ENCODE measurements around the gene RRP1B. TPM values are rescaled to one million over a fixed set of nuclear protein-coding genes. Genes with fewer than 3 reads are reported as not detected.

RRP1B gene
- total RNA-seq, 1 experiment from 2014 or later: 30.7 TPM

GRCh38 chr21:43718872-43719747 is 59.8 kb downstream of the RRP1B start, which contains the start of gene PDXK:
Gene PDXK, plus strand, starts transcription at chr21:43719129. Its CDS starts 166 bp downstream, at chr21:43719295.
- peak within 1 kb of the TSS; percentile 75 to 78 for H3K4me3 ChIP-seq (ENCODE audit: low read depth in 2 of 2, low read length in 2 of 2)
- peaks cover 3% of the 10 kb centered on the region; the same call in 1 of the 2 replicates for H3K36me3 ChIP-seq (ENCODE audit: control insufficient read depth, insufficient read depth, low read length)
- ChIA-PET POLR2A (no interaction called here), CTCF (no interaction called here)
- ATAC-seq (peak; percentile 89), DNase-seq (ENCODE audit: low read depth, low spot score) (no peak)
- no TSS peak for BruUV-seq (replicated peaks)
- H3K27ac ChIP-seq (ENCODE audit: low read length): peak within 1 kb of the TSS; percentile 79
- H3K9me3 ChIP-seq (ENCODE audit: control insufficient read depth, insufficient read depth, low read depth, low read length): no peaks in the 10 kb centered on the region
- intact Hi-C loops (cut with micrococcal nuclease; ENCODE audit: unreplicated experiment) (no loop called here), in situ Hi-C loops (cut with HindIII; ENCODE audit: low pct_unique_long_range_greater_than_20kb, low sequenced_read_pairs) (no loop called here)
- TF ChIP-seq SIN3A (IDR thresholded peaks at IDR 0.05; ENCODE audit: borderline replicate concordance, insufficient read depth, low read depth, low read length): 0 out of 2 replicates have a peak, but pooled peaks have one; percentile 35
- 0 out of 2 replicates have a peak, but pooled peaks have one; percentile 50 for TF ChIP-seq POLR2AphosphoS5 (IDR thresholded peaks at IDR 0.05; ENCODE audit: low read depth, low read length)
- TF ChIP-seq, protein P1, sequence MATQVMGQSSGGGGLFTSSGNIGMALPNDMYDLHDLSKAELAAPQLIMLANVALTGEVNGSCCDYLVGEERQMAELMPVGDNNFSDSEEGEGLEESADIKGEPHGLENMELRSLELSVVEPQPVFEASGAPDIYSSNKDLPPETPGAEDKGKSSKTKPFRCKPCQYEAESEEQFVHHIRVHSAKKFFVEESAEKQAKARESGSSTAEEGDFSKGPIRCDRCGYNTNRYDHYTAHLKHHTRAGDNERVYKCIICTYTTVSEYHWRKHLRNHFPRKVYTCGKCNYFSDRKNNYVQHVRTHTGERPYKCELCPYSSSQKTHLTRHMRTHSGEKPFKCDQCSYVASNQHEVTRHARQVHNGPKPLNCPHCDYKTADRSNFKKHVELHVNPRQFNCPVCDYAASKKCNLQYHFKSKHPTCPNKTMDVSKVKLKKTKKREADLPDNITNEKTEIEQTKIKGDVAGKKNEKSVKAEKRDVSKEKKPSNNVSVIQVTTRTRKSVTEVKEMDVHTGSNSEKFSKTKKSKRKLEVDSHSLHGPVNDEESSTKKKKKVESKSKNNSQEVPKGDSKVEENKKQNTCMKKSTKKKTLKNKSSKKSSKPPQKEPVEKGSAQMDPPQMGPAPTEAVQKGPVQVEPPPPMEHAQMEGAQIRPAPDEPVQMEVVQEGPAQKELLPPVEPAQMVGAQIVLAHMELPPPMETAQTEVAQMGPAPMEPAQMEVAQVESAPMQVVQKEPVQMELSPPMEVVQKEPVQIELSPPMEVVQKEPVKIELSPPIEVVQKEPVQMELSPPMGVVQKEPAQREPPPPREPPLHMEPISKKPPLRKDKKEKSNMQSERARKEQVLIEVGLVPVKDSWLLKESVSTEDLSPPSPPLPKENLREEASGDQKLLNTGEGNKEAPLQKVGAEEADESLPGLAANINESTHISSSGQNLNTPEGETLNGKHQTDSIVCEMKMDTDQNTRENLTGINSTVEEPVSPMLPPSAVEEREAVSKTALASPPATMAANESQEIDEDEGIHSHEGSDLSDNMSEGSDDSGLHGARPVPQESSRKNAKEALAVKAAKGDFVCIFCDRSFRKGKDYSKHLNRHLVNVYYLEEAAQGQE (IDR thresholded peaks at IDR 0.05; ENCODE audit: insufficient read depth in 1 of 2, low read depth in 2 of 2, low read length in 1 of 2): no peak
- TF ChIP-seq, protein P2, sequence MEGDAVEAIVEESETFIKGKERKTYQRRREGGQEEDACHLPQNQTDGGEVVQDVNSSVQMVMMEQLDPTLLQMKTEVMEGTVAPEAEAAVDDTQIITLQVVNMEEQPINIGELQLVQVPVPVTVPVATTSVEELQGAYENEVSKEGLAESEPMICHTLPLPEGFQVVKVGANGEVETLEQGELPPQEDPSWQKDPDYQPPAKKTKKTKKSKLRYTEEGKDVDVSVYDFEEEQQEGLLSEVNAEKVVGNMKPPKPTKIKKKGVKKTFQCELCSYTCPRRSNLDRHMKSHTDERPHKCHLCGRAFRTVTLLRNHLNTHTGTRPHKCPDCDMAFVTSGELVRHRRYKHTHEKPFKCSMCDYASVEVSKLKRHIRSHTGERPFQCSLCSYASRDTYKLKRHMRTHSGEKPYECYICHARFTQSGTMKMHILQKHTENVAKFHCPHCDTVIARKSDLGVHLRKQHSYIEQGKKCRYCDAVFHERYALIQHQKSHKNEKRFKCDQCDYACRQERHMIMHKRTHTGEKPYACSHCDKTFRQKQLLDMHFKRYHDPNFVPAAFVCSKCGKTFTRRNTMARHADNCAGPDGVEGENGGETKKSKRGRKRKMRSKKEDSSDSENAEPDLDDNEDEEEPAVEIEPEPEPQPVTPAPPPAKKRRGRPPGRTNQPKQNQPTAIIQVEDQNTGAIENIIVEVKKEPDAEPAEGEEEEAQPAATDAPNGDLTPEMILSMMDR (IDR thresholded peaks at IDR 0.05): no peak
- peaks cover 27% of the 10 kb centered on the region for H3K4me1 ChIP-seq (ENCODE audit: control insufficient read depth, insufficient read depth, low read length)
- no peaks in the 10 kb centered on the region for H3K27me3 ChIP-seq (ENCODE audit: control insufficient read depth, insufficient read depth, low read length)

- Histone ChIP-seq H3K27me3 (ENCODE audit: control insufficient read depth, insufficient read depth, low read length) (no peaks in the 10 kb centered on the region), H3K4me3 (ENCODE audit: low read depth in 2 of 2, low read length in 2 of 2) (peak overlapping the region; percentile 75 to 78), H3K27ac (ENCODE audit: low read length) (peak overlapping the region; percentile 79), H3K36me3 (ENCODE audit: control insufficient read depth, insufficient read depth, low read length) (peaks cover 3% of the 10 kb centered on the region; the same call in 1 of the 2 replicates), H3K4me1 (ENCODE audit: control insufficient read depth, insufficient read depth, low read length) (peaks cover 33% of the 10 kb centered on the region), H3K9me3 (ENCODE audit: control insufficient read depth, insufficient read depth, low read depth, low read length) (no peaks in the 10 kb centered on the region)
- TF ChIP-seq, protein P1 (IDR thresholded peaks at IDR 0.05; ENCODE audit: insufficient read depth in 1 of 2, low read depth in 2 of 2, low read length in 1 of 2): no peak
- TF ChIP-seq, protein P2 (IDR thresholded peaks at IDR 0.05): no peak
- TF ChIP-seq POLR2AphosphoS5 (IDR thresholded peaks at IDR 0.05; ENCODE audit: low read depth, low read length) (no peak), SIN3A (IDR thresholded peaks at IDR 0.05; ENCODE audit: borderline replicate concordance, insufficient read depth, low read depth, low read length) (no peak)
- in situ Hi-C loops (cut with HindIII; ENCODE audit: low pct_unique_long_range_greater_than_20kb, low sequenced_read_pairs): no loop called here
- no peak for DNase-seq (ENCODE audit: low read depth, low spot score)
- no peak for ATAC-seq
- no TSS peak for BruUV-seq (replicated peaks)
- ChIA-PET POLR2A (no interaction called here), CTCF (no interaction called here)
- intact Hi-C loops (cut with micrococcal nuclease; ENCODE audit: unreplicated experiment): no loop called here
These were observed 60.6 kb downstream of the RRP1B start for GRCh38 chr21:43719748-43720538.

Data from Panc1 (cell line).